DND-41 (cell line): Measurements from ENCODE around the gene OSTC.

Experiments used
- CTCF ChIP-seq: IDR thresholded peaks from 2 replicates; pipeline ENCODE4 v1.5.1; 2012; ENCODE audit warnings: borderline replicate concordance, low read length, moderate library complexity, mild to moderate bottlenecking; ENCODE audit not compliant: poor library complexity, severe bottlenecking; ENCODE audit errors: extremely low read depth
- EZH2 ChIP-seq: IDR thresholded peaks from 3 replicates; pipeline ENCODE4 v1.6.1; 2012; ENCODE audit warnings: borderline replicate concordance, low read depth, mild to moderate bottlenecking, moderate library complexity, low read length, inconsistent platforms; ENCODE audit not compliant: severe bottlenecking

GRCh38 chr4:108644237-108644636 is 6.2 kb upstream of the OSTC start:
- TF ChIP-seq CTCF (no peak), EZH2 (no peak)
